Neural cell (in vitro differentiated cells): ENCODE results near the gene USP7. TPM values are rescaled to one million over a fixed set of nuclear protein-coding genes. Genes with fewer than 3 reads are reported as not detected.

Experiments used
- H2AFZ ChIP-seq: fragments of 200-600, 300-800 bp; sonication (generic), shearing (Covaris generic); 2 replicates; pipeline ENCODE4 v1.6.0; 2014; ENCODE audit warnings: low read depth, mild to moderate bottlenecking, antibody characterized with exemption, low read length, moderate library complexity
- H3F3A ChIP-seq: fragments of 200-600 bp; shearing (Covaris generic); 2 replicates; pipeline ENCODE4 v1.6.1; 2016; ENCODE audit warnings: mild to moderate bottlenecking, moderate library complexity, mixed read lengths, antibody characterized with exemption, low read length; ENCODE audit not compliant: insufficient read depth, poor library complexity, severe bottlenecking
- H3K27ac ChIP-seq: fragments of 200-600, 300-800 bp; sonication (generic), shearing (Covaris generic); 2 replicates; pipeline ENCODE4 v1.5.1; 2014; ENCODE audit warnings: mild to moderate bottlenecking, low read length, moderate library complexity
- H3K27me3 ChIP-seq: fragments of 300-800, 200-600 bp; sonication (generic), shearing (Covaris generic); 2 replicates; pipeline ENCODE4 v1.6.0; 2014; ENCODE audit warnings: mild to moderate bottlenecking, low read depth, low read length, moderate library complexity; ENCODE audit not compliant: insufficient read depth
- H3K36me3 ChIP-seq: fragments of 300-800, 200-600 bp; sonication (generic), shearing (Covaris generic); 2 replicates; pipeline ENCODE4 v1.5.1; 2014; ENCODE audit warnings: mild to moderate bottlenecking, antibody characterized with exemption, low read length, moderate library complexity; ENCODE audit not compliant: insufficient read depth
- H3K4me2 ChIP-seq: fragments of 300-800, 200-600 bp; sonication (generic), shearing (Covaris generic); 2 replicates; pipeline ENCODE4 v1.6.0; 2014; ENCODE audit warnings: mild to moderate bottlenecking, low read length
- H3K4me3 ChIP-seq: fragments of 300-800, 200-600 bp; sonication (generic), shearing (Covaris generic); 2 replicates; pipeline ENCODE4 v1.5.1; 2014; ENCODE audit warnings: mild to moderate bottlenecking, low read length, moderate library complexity
- H3K79me2 ChIP-seq: fragments of 200-600 bp; shearing (Covaris generic); replicated peaks from 2 replicates; pipeline ENCODE4 v1.6.0; 2014; ENCODE audit warnings: mild to moderate bottlenecking, low read length, moderate library complexity; ENCODE audit not compliant: insufficient read depth
- H3K9ac ChIP-seq: fragments of 300-800, 200-600 bp; sonication (generic), shearing (Covaris generic); 2 replicates; pipeline ENCODE4 v1.6.1; 2016; ENCODE audit warnings: mild to moderate bottlenecking, low read length, mixed read lengths
- H3K9me2 ChIP-seq: fragments of 200-600 bp; shearing (Covaris generic); 2 replicates; pipeline ENCODE4 v1.6.1; 2016; ENCODE audit warnings: mild to moderate bottlenecking, low read length, mixed read lengths; ENCODE audit not compliant: insufficient read depth
- H3K9me3 ChIP-seq: fragments of 200-600, 300-800 bp; sonication (generic), shearing (Covaris generic); 2 replicates; pipeline ENCODE4 v1.6.1; 2016; ENCODE audit warnings: mild to moderate bottlenecking, mixed run types, low read length, moderate library complexity, mixed read lengths
- H4K20me1 ChIP-seq: fragments of 200-600 bp; shearing (Covaris generic); 2 replicates; pipeline ENCODE4 v1.6.1; 2016; ENCODE audit warnings: mild to moderate bottlenecking, mixed run types; ENCODE audit not compliant: insufficient read depth
- CTCF ChIP-seq: fragments of 450-650 bp; IDR thresholded peaks from 2 replicates; pipeline ENCODE4 v1.5.1; 2014; ENCODE audit warnings: antibody characterized with exemption, mild to moderate bottlenecking, moderate library complexity; ENCODE audit not compliant: poor library complexity, severe bottlenecking
- EP300 ChIP-seq: fragments of 450-650 bp; conservative IDR thresholded peaks from 2 replicates; pipeline ENCODE4 v1.6.1; 2014; ENCODE audit warnings: antibody characterized with exemption, mild to moderate bottlenecking, moderate library complexity; ENCODE audit not compliant: poor library complexity, severe bottlenecking
- EZH2 ChIP-seq: fragments of 200-600, 300-800 bp; shearing (Covaris generic), sonication (generic); IDR thresholded peaks from 2 replicates; pipeline ENCODE4 v1.6.1; 2014; ENCODE audit warnings: antibody characterized with exemption, low read length, borderline replicate concordance, mild to moderate bottlenecking; ENCODE audit not compliant: insufficient read depth, poor library complexity, severe bottlenecking
- MXI1 ChIP-seq: fragments of 450-650 bp; conservative IDR thresholded peaks from 2 replicates; pipeline ENCODE4 v1.6.1; 2014; ENCODE audit warnings: antibody characterized with exemption, mild to moderate bottlenecking; ENCODE audit not compliant: poor library complexity, severe bottlenecking
- POLR2AphosphoS5 ChIP-seq: IDR thresholded peaks from 2 replicates; pipeline ENCODE4 v1.6.1; 2012
- RAD21 ChIP-seq: fragments of 450-650 bp; conservative IDR thresholded peaks from 2 replicates; pipeline ENCODE4 v1.6.1; 2014; ENCODE audit warnings: antibody characterized with exemption, mild to moderate bottlenecking, moderate library complexity
- REST ChIP-seq: IDR thresholded peaks from 2 replicates; pipeline ENCODE4 v1.6.1; 2012; ENCODE audit warnings: borderline replicate concordance
- SMC3 ChIP-seq: fragments of 450-650 bp; conservative IDR thresholded peaks from 2 replicates; pipeline ENCODE4 v1.6.1; 2014; ENCODE audit warnings: antibody characterized with exemption, mild to moderate bottlenecking, moderate library complexity; ENCODE audit not compliant: poor library complexity
- TAF1 ChIP-seq: IDR thresholded peaks from 2 replicates; pipeline ENCODE4 v1.6.1; 2012; ENCODE audit warnings: low read depth
- polyA plus RNA-seq: library from polyadenylated mRNA; depleted of rRNA; stranded (reverse); fragments of >200 nt; gene quantifications from 2 replicates; pipeline ENCODE4 v1.2.3, GENCODE V29; 2014

USP7 gene
- polyA plus RNA-seq, 1 donor from 2014 or later, result 52.5 TPM

DNA sequence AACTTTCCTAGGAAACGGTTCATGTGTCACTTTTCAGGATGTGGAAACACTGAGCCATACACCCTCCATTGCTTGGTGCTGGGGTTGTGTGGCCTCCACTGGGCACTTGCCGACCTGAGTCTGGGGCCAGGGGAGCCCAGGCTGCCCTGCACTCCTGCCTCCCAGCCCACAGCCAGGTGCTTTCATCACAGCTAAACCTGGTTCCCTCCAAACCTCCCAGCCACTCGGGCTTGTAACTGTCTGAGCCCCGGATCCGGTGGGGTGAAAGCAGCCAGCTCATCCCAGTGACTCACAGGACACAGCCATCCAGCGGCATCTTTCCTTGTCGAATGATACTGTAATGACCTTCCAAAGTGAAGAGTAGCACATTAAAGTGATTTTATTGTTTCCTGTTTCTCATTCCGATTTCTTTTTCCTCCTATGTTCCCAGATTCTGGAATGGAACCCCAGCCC is 114.7 kb downstream of the USP7 start:
- no peak for TF ChIP-seq RAD21
- TF ChIP-seq EP300, result no peak
- TF ChIP-seq EZH2, result no peak
- TF ChIP-seq REST, result no peak
- TF ChIP-seq CTCF, result no peak
- TF ChIP-seq POLR2AphosphoS5, result no peak
- no peak for TF ChIP-seq MXI1
- TF ChIP-seq TAF1, result no peak
- TF ChIP-seq SMC3, result no peak
- H3K79me2 ChIP-seq, result no peaks in the 10 kb centered on the region
- no peaks in the 10 kb centered on the region for H3F3A ChIP-seq
- H3K36me3 ChIP-seq, result no peaks in the 10 kb centered on the region
- no peak overlapping the region for H3K9ac ChIP-seq
- H2AFZ ChIP-seq, result no peak overlapping the region
- no peaks in the 10 kb centered on the region for H4K20me1 ChIP-seq
- H3K4me2 ChIP-seq, result no peak overlapping the region
- no peak overlapping the region for H3K27ac ChIP-seq
- no peaks in the 10 kb centered on the region for H3K27me3 ChIP-seq
- H3K4me3 ChIP-seq, result no peak overlapping the region
- H3K9me3 ChIP-seq, result no peaks in the 10 kb centered on the region
- H3K9me2 ChIP-seq, result no peaks in the 10 kb centered on the region

GRCh38 chr16:8848231-8848938 is 115.3 kb downstream of the USP7 start:
- Histone ChIP-seq H2AFZ (no peak overlapping the region), H4K20me1 (no peaks in the 10 kb centered on the region), H3K9me3 (no peaks in the 10 kb centered on the region), H3K9me2 (no peaks in the 10 kb centered on the region), H3K27me3 (no peaks in the 10 kb centered on the region), H3K79me2 (no peaks in the 10 kb centered on the region), H3K9ac (no peak overlapping the region), H3K27ac (no peak overlapping the region), H3K4me2 (no peak overlapping the region), H3F3A (no peaks in the 10 kb centered on the region), H3K4me3 (no peak overlapping the region), H3K36me3 (no peaks in the 10 kb centered on the region)
- no peak for TF ChIP-seq MXI1
- TF ChIP-seq POLR2AphosphoS5, result no peak
- no peak for TF ChIP-seq SMC3
- TF ChIP-seq CTCF, result no peak
- no peak for TF ChIP-seq REST
- TF ChIP-seq RAD21, result no peak
- TF ChIP-seq EP300, result no peak
- no peak for TF ChIP-seq TAF1
- no peak for TF ChIP-seq EZH2
